Caco-2 (cell line): ENCODE measurements around the gene PRCD. TPM values are rescaled to one million over a fixed set of nuclear protein-coding genes. Genes with fewer than 3 reads are reported as not detected.

Experiments used
- BruUV-seq: library from RNA; stranded (reverse); fragments of 400-500 nt; replicated peaks from 2 replicates; lab custom pipeline; 2021; lab: Mats Ljungman, UMichigan
- CTCF ChIA-PET: fragments of 300-600 bp; sonication (Branson Sonifier 250); formaldehyde crosslinking; loops from one replicate; lab custom pipeline; 2022; ENCODE audit warnings: antibody characterized with exemption; lab: Charles Lee
- POLR2A ChIA-PET: fragments of 300-600 bp; sonication (Branson Sonifier 250); formaldehyde crosslinking; loops from one replicate; lab custom pipeline; 2022; ENCODE audit warnings: antibody characterized with exemption; lab: Charles Lee
- DNase-seq, 2 experiments: peaks; one replicate each; pipeline versions ENCODE4 v3.0.0 to v3.0.0-alpha.2; 2020 to 2022
- H3K27me3 ChIP-seq: replicated peaks from 2 replicates; pipeline ENCODE4 v1.6.0; 2011; ENCODE audit warnings: low read length; ENCODE audit not compliant: control insufficient read depth, insufficient read depth
- H3K36me3 ChIP-seq: 2 replicates; pipeline ENCODE4 v1.5.1; 2011; ENCODE audit warnings: low read length; ENCODE audit not compliant: control insufficient read depth, insufficient read depth
- H3K4me1 ChIP-seq: fragments of 250-450 bp; sonication (Bioruptor Pico); 2 replicates; pipeline ENCODE4 v1.5.1; 2020; ENCODE audit warnings: mild to moderate bottlenecking
- H3K4me3 ChIP-seq: 2 replicates; pipeline ENCODE4 v1.5.1; 2011; ENCODE audit warnings: low read depth, mild to moderate bottlenecking, control low read depth, low read length
- H3K9me3 ChIP-seq: fragments of 250-450 bp; sonication (Bioruptor Pico); 2 replicates; pipeline ENCODE4 v1.5.1; 2020; ENCODE audit warnings: mild to moderate bottlenecking, moderate library complexity
- H3K27ac Mint-ChIP-seq: one replicate; pipeline ENCODE4 v1.8.0; 2022; ENCODE audit warnings: mixed read lengths; ENCODE audit not compliant: unreplicated experiment
- H3K27me3 Mint-ChIP-seq: one replicate; pipeline ENCODE4 v1.8.0; 2022; ENCODE audit warnings: mixed read lengths; ENCODE audit not compliant: insufficient read depth, unreplicated experiment
- H3K36me3 Mint-ChIP-seq: one replicate; pipeline ENCODE4 v1.8.0; 2022; ENCODE audit warnings: mild to moderate bottlenecking, mixed read lengths; ENCODE audit not compliant: insufficient read depth, unreplicated experiment
- H3K4me1 Mint-ChIP-seq: one replicate; pipeline ENCODE4 v1.8.0; 2022; ENCODE audit warnings: low read depth, mixed read lengths; ENCODE audit not compliant: unreplicated experiment
- H3K4me3 Mint-ChIP-seq: one replicate; pipeline ENCODE4 v1.8.0; 2022; ENCODE audit warnings: mild to moderate bottlenecking, moderate library complexity, mixed read lengths; ENCODE audit not compliant: unreplicated experiment
- H3K9me3 Mint-ChIP-seq: one replicate; pipeline ENCODE4 v1.8.0; 2022; ENCODE audit warnings: mixed read lengths; ENCODE audit not compliant: unreplicated experiment
- CTCF ChIP-seq, 2 experiments: fragments of 200-600 bp in 1 of 2; IDR thresholded peaks; 1 replicate in 1 of 2; 2 replicates in 1 of 2; pipeline versions ENCODE4 v1.5.1 to v1.8.0; 2011 to 2022; ENCODE audit warnings: antibody characterized with exemption in 1 of 2, control low read depth in 1 of 2, inconsistent platforms in 1 of 2, low read depth in 1 of 2, low read length in 1 of 2, mild to moderate bottlenecking in 1 of 2, moderate library complexity in 1 of 2; ENCODE audit not compliant: insufficient read depth in 1 of 2, severe bottlenecking in 1 of 2, unreplicated experiment in 1 of 2
- intact Hi-C: fragments of 100-400 bp; cut with micrococcal nuclease; formaldehyde crosslinking; loops from one replicate; pipeline ENCODE4 v1.10.0; 2022; ENCODE audit not compliant: unreplicated experiment
- total RNA-seq: library from RNA; stranded (reverse); gene quantifications from 2 replicates; pipeline ENCODE4 v1.2.3, GENCODE V29; 2022

PRCD gene
- total RNA-seq, 1 experiment from 2014 or later, result not detected

DNA sequence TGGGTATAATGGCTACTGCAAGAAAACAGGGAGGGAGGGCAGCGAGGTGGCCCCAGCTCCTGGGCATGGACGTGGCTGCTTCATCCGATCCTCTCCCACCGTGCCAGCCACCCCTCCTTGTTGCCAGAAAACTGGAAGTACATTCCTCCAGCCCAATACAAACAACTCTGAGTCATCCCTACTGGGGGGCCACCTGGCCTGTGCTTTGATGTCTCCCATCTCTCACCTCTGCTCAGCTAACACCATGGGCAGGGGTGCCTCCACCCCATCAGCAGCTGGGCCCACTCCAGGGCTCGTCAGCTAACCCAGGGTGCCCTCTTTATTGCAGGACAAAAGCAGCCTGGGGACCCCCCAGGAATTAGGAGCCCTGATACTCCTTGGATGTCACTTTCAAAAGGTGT lies 40.6 kb upstream of the PRCD start:
- Histone ChIP-seq H3K4me1 (peaks cover 33% of the 10 kb centered on the region), H3K27me3 (no peaks in the 10 kb centered on the region), H3K9me3 (no peaks in the 10 kb centered on the region), H3K4me3 (no peak overlapping the region), H3K36me3 (no peaks in the 10 kb centered on the region)
- no peak for TF ChIP-seq CTCF (IDR thresholded peaks at IDR 0.05; ENCODE audit: insufficient read depth in 1 of 2, low read depth in 1 of 2, low read length in 1 of 2, severe bottlenecking in 1 of 2, unreplicated experiment in 1 of 2)
- Mint-ChIP-seq H3K4me3 (peak overlapping the region; percentile 87), H3K4me1 (peaks cover 21% of the 10 kb centered on the region), H3K36me3 (peaks cover 10% of the 10 kb centered on the region), H3K9me3 (no peaks in the 10 kb centered on the region), H3K27ac (no peak overlapping the region), H3K27me3 (no peaks in the 10 kb centered on the region)
- BruUV-seq, result no TSS peak
- POLR2A ChIA-PET, result interaction anchor here (0.6 kb wide), 1 partner anchor 209 kb away, joined by 3 read pairs; no protein-coding TSS in a partner anchor
- intact Hi-C loops, result no loop called here
- CTCF ChIA-PET, result interaction anchor here (0.7 to 1.2 kb wide), 4 partner anchors 21 to 102 kb away, joined by 3 to 6 read pairs (median 4); partner anchors contain the start of gene UBE2O
- DNase-seq, result peak in 1 of 2 experiments; percentile 32

- peaks cover 21% of the 10 kb centered on the region for H3K4me1 Mint-ChIP-seq
- CTCF ChIA-PET, result interaction anchor here (0.7 to 1.2 kb wide), 4 partner anchors 11 to 103 kb away, joined by 3 to 6 read pairs (median 4); no protein-coding TSS in a partner anchor
- peak overlapping the region; percentile 87 for H3K4me3 Mint-ChIP-seq
- no peak for TF ChIP-seq CTCF (IDR thresholded peaks at IDR 0.05; ENCODE audit: insufficient read depth in 1 of 2, low read depth in 1 of 2, low read length in 1 of 2, severe bottlenecking in 1 of 2, unreplicated experiment in 1 of 2)
- peak overlapping the region; percentile 91 for H3K27ac Mint-ChIP-seq
- Histone ChIP-seq H3K27me3 (no peaks in the 10 kb centered on the region), H3K4me1 (peaks cover 33% of the 10 kb centered on the region), H3K36me3 (no peaks in the 10 kb centered on the region), H3K4me3 (peak overlapping the region; percentile 64), H3K9me3 (no peaks in the 10 kb centered on the region)
- H3K27me3 Mint-ChIP-seq, result no peaks in the 10 kb centered on the region
- H3K9me3 Mint-ChIP-seq, result no peaks in the 10 kb centered on the region
- DNase-seq, result peak in 1 of 2 experiments; percentile 33
- POLR2A ChIA-PET, result no interaction called here
- intact Hi-C loops, result no loop called here
- peaks cover 10% of the 10 kb centered on the region for H3K36me3 Mint-ChIP-seq
- BruUV-seq, result no TSS peak
Measured at GRCh38 chr17:76500074-76500746, 39.6 kb upstream of the PRCD start.

- Mint-ChIP-seq H3K4me1 (peaks cover 21% of the 10 kb centered on the region), H3K36me3 (peaks cover 10% of the 10 kb centered on the region), H3K9me3 (no peaks in the 10 kb centered on the region), H3K4me3 (peak overlapping the region; percentile 87), H3K27me3 (no peaks in the 10 kb centered on the region), H3K27ac (peak overlapping the region; percentile 91)
- no peak for DNase-seq
- BruUV-seq, result TSS peak; percentile 41
- H3K27me3 ChIP-seq, result no peaks in the 10 kb centered on the region
- POLR2A ChIA-PET, result no interaction called here
- H3K9me3 ChIP-seq, result no peaks in the 10 kb centered on the region
- intact Hi-C loops, result no loop called here
- peaks cover 33% of the 10 kb centered on the region for H3K4me1 ChIP-seq
- TF ChIP-seq CTCF (IDR thresholded peaks at IDR 0.05; ENCODE audit: insufficient read depth in 1 of 2, low read depth in 1 of 2, low read length in 1 of 2, severe bottlenecking in 1 of 2, unreplicated experiment in 1 of 2), result no peak
- peak overlapping the region; percentile 64 for H3K4me3 ChIP-seq
- CTCF ChIA-PET, result interaction anchor here (0.8 to 1.2 kb wide), 2 partner anchors 42 to 103 kb away, joined by 3 to 4 read pairs; no protein-coding TSS in a partner anchor
- H3K36me3 ChIP-seq, result no peaks in the 10 kb centered on the region
Measured at GRCh38 chr17:76500747-76501017, 39.2 kb upstream of the PRCD start.
